Activated CD4-positive, alpha-beta T cell treated with anti-CD3 and anti-CD28 coated beads for 36 hours (primary cell): ENCODE data around the gene SMARCAL1. TPM values are rescaled to one million over a fixed set of nuclear protein-coding genes. Genes with fewer than 3 reads are reported as not detected.
A peak's percentile ranks its signal among the peaks of the same experiment; 100 is the strongest.

Experiments used
- ATAC-seq: fragments of 200-7000 bp; cut with Tn5 transposase; one replicate; pipeline ENCODE4 v1.10.0; 2021; ENCODE audit warnings: mild to moderate bottlenecking, moderate library complexity
- CTCF ChIA-PET: fragments of 350-600 bp; sonication (Branson Sonifier 250); formaldehyde crosslinking; loops from one replicate; lab custom pipeline; 2021; ENCODE audit warnings: antibody characterized with exemption; lab: Charles Lee
- POLR2A ChIA-PET: fragments of 350-600 bp; sonication (Branson Sonifier 250); formaldehyde crosslinking; loops from one replicate; lab custom pipeline; 2021; ENCODE audit warnings: antibody characterized with exemption, inconsistent platforms; lab: Charles Lee
- DNase-seq: peaks from one replicate; pipeline ENCODE4 v3.0.0-alpha.2; 2020
- H3K27ac Mint-ChIP-seq: one replicate; pipeline ENCODE4 v1.8.0; 2021; ENCODE audit warnings: mixed read lengths
- H3K27me3 Mint-ChIP-seq: one replicate; pipeline ENCODE4 v1.8.0; 2021; ENCODE audit warnings: mixed read lengths
- H3K36me3 Mint-ChIP-seq: one replicate; pipeline ENCODE4 v1.8.0; 2021; ENCODE audit warnings: low read depth, mixed read lengths
- H3K4me1 Mint-ChIP-seq: one replicate; pipeline ENCODE4 v1.8.0; 2021; ENCODE audit warnings: mixed read lengths
- H3K4me3 Mint-ChIP-seq: one replicate; pipeline ENCODE4 v1.8.0; 2021; ENCODE audit warnings: mild to moderate bottlenecking, moderate library complexity, mixed read lengths
- H3K9me3 Mint-ChIP-seq: one replicate; pipeline ENCODE4 v1.8.0; 2021; ENCODE audit warnings: low read depth, mixed read lengths
- intact Hi-C, 2 experiments: fragments of 100-400 bp; cut with DNase I in 1 of 2; cut with micrococcal nuclease in 1 of 2; formaldehyde crosslinking; loops; one replicate each; pipeline versions ENCODE4 v1.14.2 to v1.15.1; 2022 to 2024; cut with DNase I, micrococcal nuclease
- total RNA-seq, 2 experiments: library from RNA; stranded (reverse); gene quantifications; one replicate each; pipeline ENCODE4 v1.2.3, GENCODE V29; 2021

Gene SMARCAL1
- total RNA-seq, 2 experiments from 2014 or later, result 25.9 to 27.7 TPM

- Mint-ChIP-seq H3K36me3 (peaks cover 54% of the 10 kb centered on the region), H3K27me3 (no peaks in the 10 kb centered on the region), H3K4me3 (no peak overlapping the region), H3K27ac (no peak overlapping the region), H3K4me1 (no peaks in the 10 kb centered on the region), H3K9me3 (no peaks in the 10 kb centered on the region)
- ChIA-PET POLR2A (interaction anchor here (0.6 kb wide), 1 partner anchor 12 kb away, joined by 6 read pairs; no protein-coding TSS in a partner anchor), CTCF (interaction anchor here (0.6 kb wide), 2 partner anchors 330 to 407 kb away, joined by 3 read pairs; no protein-coding TSS in a partner anchor)
- DNase-seq, result no peak
- intact Hi-C loops, result no loop called here
- ATAC-seq, result no peak
Measured at GRCh38 chr2:216453955-216454614, 41.8 kb downstream of the SMARCAL1 start.

GRCh38 chr2:216463148-216463547, 50.9 kb downstream of the SMARCAL1 start:
- ChIA-PET CTCF (interaction anchor here (0.6 kb wide), 1 partner anchor 55 kb away, joined by 3 read pairs; no protein-coding TSS in a partner anchor), POLR2A (no interaction called here)
- Mint-ChIP-seq H3K4me1 (no peaks in the 10 kb centered on the region), H3K9me3 (no peaks in the 10 kb centered on the region), H3K27ac (no peak overlapping the region), H3K36me3 (peaks cover 10% of the 10 kb centered on the region), H3K27me3 (no peaks in the 10 kb centered on the region), H3K4me3 (no peak overlapping the region)
- intact Hi-C loops, result no loop called here
- DNase-seq, result no peak
- no peak for ATAC-seq

GRCh38 chr2:216464104-216464720, 51.9 kb downstream of the SMARCAL1 start:
- intact Hi-C loops, result no loop called here
- no peak overlapping the region for H3K27ac Mint-ChIP-seq
- POLR2A ChIA-PET, result no interaction called here

GRCh38 chr2:216465579-216466195, 53.4 kb downstream of the SMARCAL1 start:
- Mint-ChIP-seq H3K4me1 (no peaks in the 10 kb centered on the region), H3K27ac (no peak overlapping the region), H3K27me3 (no peaks in the 10 kb centered on the region), H3K36me3 (peaks cover 15% of the 10 kb centered on the region), H3K4me3 (no peak overlapping the region), H3K9me3 (no peaks in the 10 kb centered on the region)
- ChIA-PET POLR2A (interaction anchor here (0.6 kb wide), 2 partner anchors 230 to 447 kb away, joined by 3 read pairs; no protein-coding TSS in a partner anchor), CTCF (interaction anchor here (1.2 to 1.5 kb wide), 3 partner anchors 9 to 203 kb away, joined by 3 to 5 read pairs (median 3); no protein-coding TSS in a partner anchor)
- ATAC-seq, result no peak
- no peak for DNase-seq
- intact Hi-C loops, result no loop called here

More at GRCh38 chr2:216464104-216464720, 51.9 kb downstream of the SMARCAL1 start:
- Mint-ChIP-seq H3K4me3 (no peak overlapping the region), H3K4me1 (no peaks in the 10 kb centered on the region), H3K9me3 (no peaks in the 10 kb centered on the region), H3K36me3 (peaks cover 10% of the 10 kb centered on the region), H3K27me3 (no peaks in the 10 kb centered on the region)
- CTCF ChIA-PET, result no interaction called here
- DNase-seq (no peak), ATAC-seq (no peak)

GRCh38 chr2:216467845-216468244, 55.6 kb downstream of the SMARCAL1 start:
- DNase-seq (no peak), ATAC-seq (no peak)
- ChIA-PET POLR2A (interaction anchor here (0.7 kb wide), 1 partner anchor 355 kb away, joined by 7 read pairs; no protein-coding TSS in a partner anchor), CTCF (no interaction called here)
- Mint-ChIP-seq H3K4me3 (no peak overlapping the region), H3K27ac (no peak overlapping the region), H3K36me3 (peaks cover 15% of the 10 kb centered on the region), H3K9me3 (no peaks in the 10 kb centered on the region), H3K4me1 (no peaks in the 10 kb centered on the region), H3K27me3 (no peaks in the 10 kb centered on the region)
- intact Hi-C loops, result no loop called here

GRCh38 chr2:216469661-216470060, 57.4 kb downstream of the SMARCAL1 start:
- no peak for ATAC-seq
- no peak for DNase-seq
- intact Hi-C loops, result no loop called here
- peaks cover 2% of the 10 kb centered on the region for H3K4me1 Mint-ChIP-seq
- peaks cover 13% of the 10 kb centered on the region for H3K36me3 Mint-ChIP-seq
- H3K27me3 Mint-ChIP-seq, result no peaks in the 10 kb centered on the region
- H3K4me3 Mint-ChIP-seq, result no peak overlapping the region
- no peaks in the 10 kb centered on the region for H3K9me3 Mint-ChIP-seq
- H3K27ac Mint-ChIP-seq, result no peak overlapping the region
- POLR2A ChIA-PET, result no interaction called here
- CTCF ChIA-PET, result interaction anchor here (0.7 to 0.8 kb wide), 3 partner anchors 48 to 193 kb away, joined by 3 to 4 read pairs (median 3); no protein-coding TSS in a partner anchor

- Mint-ChIP-seq H3K27ac (no peak overlapping the region), H3K4me3 (no peak overlapping the region), H3K9me3 (no peaks in the 10 kb centered on the region), H3K4me1 (peaks cover 19% of the 10 kb centered on the region), H3K36me3 (peaks cover 26% of the 10 kb centered on the region), H3K27me3 (no peaks in the 10 kb centered on the region)
- DNase-seq (no peak), ATAC-seq (no peak)
- ChIA-PET POLR2A (no interaction called here), CTCF (no interaction called here)
- intact Hi-C loops, result loop anchor here in 1 of 2 experiments (2.0 kb wide), 1 partner anchor 748 kb away; no protein-coding TSS in a partner anchor
Measured at GRCh38 chr2:216473187-216473586, 60.9 kb downstream of the SMARCAL1 start.

- intact Hi-C loops, result no loop called here
- ChIA-PET POLR2A (interaction anchor here (1.0 kb wide), 1 partner anchor 22 kb away, joined by 3 read pairs; no protein-coding TSS in a partner anchor), CTCF (interaction anchor here (1.2 to 1.3 kb wide), 2 partner anchors 10 to 23 kb away, joined by 3 to 4 read pairs; partner anchors contain the start of gene RPL37A)
- Mint-ChIP-seq H3K4me1 (peaks cover 22% of the 10 kb centered on the region), H3K27ac (peak overlapping the region; percentile 43), H3K36me3 (peaks cover 21% of the 10 kb centered on the region), H3K4me3 (no peak overlapping the region), H3K27me3 (no peaks in the 10 kb centered on the region), H3K9me3 (no peaks in the 10 kb centered on the region)
- DNase-seq (peak; percentile 59), ATAC-seq (peak; percentile 77)
Measured at GRCh38 chr2:216474925-216475670, 62.8 kb downstream of the SMARCAL1 start.

- peaks cover 26% of the 10 kb centered on the region for H3K36me3 Mint-ChIP-seq
- ATAC-seq (no peak), DNase-seq (no peak)
- ChIA-PET POLR2A (interaction anchor here (1.0 kb wide), 1 partner anchor 22 kb away, joined by 3 read pairs; no protein-coding TSS in a partner anchor), CTCF (interaction anchor here (1.2 to 1.3 kb wide), 2 partner anchors 10 to 23 kb away, joined by 3 to 4 read pairs; partner anchors contain the start of gene RPL37A)
- H3K4me1 Mint-ChIP-seq, result peaks cover 22% of the 10 kb centered on the region
- no peaks in the 10 kb centered on the region for H3K27me3 Mint-ChIP-seq
- H3K4me3 Mint-ChIP-seq, result no peak overlapping the region
- intact Hi-C loops, result no loop called here
- H3K9me3 Mint-ChIP-seq, result no peaks in the 10 kb centered on the region
- peak overlapping the region; percentile 43 for H3K27ac Mint-ChIP-seq
Measured at GRCh38 chr2:216475767-216476166, 63.5 kb downstream of the SMARCAL1 start.

- Mint-ChIP-seq H3K36me3 (peaks cover 28% of the 10 kb centered on the region), H3K27me3 (no peaks in the 10 kb centered on the region), H3K9me3 (no peaks in the 10 kb centered on the region), H3K4me3 (no peak overlapping the region), H3K4me1 (peaks cover 22% of the 10 kb centered on the region), H3K27ac (peak overlapping the region; percentile 37)
- POLR2A ChIA-PET, result interaction anchor here (0.6 kb wide), 1 partner anchor 182 kb away, joined by 3 read pairs; no protein-coding TSS in a partner anchor
- no peak for ATAC-seq
- intact Hi-C loops, result no loop called here
- DNase-seq, result no peak
- CTCF ChIA-PET, result interaction anchor here (0.6 to 1.0 kb wide), 4 partner anchors 20 to 119 kb away, joined by 3 to 5 read pairs (median 3); partner anchors contain the start of gene RPL37A
Measured at GRCh38 chr2:216477283-216478035, 65.2 kb downstream of the SMARCAL1 start.
